GM19351 (cell line): Measurements from ENCODE around the gene WNT1.

ENCODE experiments used
- ATAC-seq: cut with Tn5 transposase; IDR thresholded peaks from one replicate; pipeline ENCODE4 v1.9.1; 2021; ENCODE audit warnings: mild to moderate bottlenecking, moderate library complexity; ENCODE audit not compliant: unreplicated experiment

The WNT1 gene

DNA sequence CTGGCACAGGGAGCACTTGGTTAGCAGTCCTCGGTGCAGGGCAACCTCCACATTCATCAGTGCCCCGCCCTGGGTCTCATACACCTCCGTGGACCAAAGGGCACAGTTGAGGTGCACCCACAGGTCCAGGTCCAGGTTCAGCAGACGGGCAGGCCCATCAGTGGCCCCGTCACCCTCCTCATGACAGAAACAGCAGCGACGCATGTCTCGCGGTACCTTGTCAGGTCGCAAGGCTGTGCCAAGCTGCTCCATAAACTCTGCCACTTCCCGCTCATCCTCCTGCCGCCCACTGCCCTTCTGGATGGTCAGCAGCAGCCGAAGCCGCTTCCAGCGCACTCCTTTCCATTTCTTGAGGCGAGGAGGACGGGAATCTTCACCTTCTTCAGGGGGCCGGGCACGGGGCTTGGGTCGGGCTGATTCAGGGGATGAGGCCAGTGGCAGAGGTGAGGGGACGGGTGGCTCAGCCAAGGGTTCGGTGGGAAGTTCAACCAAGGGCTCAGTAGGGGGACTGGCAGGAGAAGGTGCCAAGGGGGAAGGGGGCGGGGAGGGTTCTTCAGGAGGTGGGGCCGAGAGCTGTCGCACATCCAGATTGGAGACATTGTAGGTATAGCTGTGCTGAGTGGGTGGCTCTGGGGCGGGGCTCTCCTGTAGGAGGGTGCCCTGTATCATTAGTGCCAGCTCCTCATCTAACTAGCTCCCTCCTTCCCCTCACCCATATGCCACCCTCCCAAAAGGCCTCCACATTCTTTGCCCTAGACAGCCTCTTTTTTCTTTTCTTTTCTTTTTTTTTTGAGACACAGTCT, 48.8 kb downstream of the WNT1 start:
- ATAC-seq, result no peak

GRCh38 chr12:49027846-49028555, 49.9 kb downstream of the WNT1 start:
- no peak for ATAC-seq

- ATAC-seq, result no peak
Measured at GRCh38 chr12:49028666-49029275, 50.6 kb downstream of the WNT1 start.

- no peak for ATAC-seq
Measured at GRCh38 chr12:49030119-49030518, 52.0 kb downstream of the WNT1 start.

GRCh38 chr12:49030714-49031572, 52.8 kb downstream of the WNT1 start:
- ATAC-seq, result no peak

- ATAC-seq, result no peak
Measured at GRCh38 chr12:49031573-49032161, 53.5 kb downstream of the WNT1 start.
